Liver (tissue), 9 donors: ENCODE measurements around the gene EDN1. TPM values are rescaled to one million over a fixed set of nuclear protein-coding genes. Genes with fewer than 3 reads are reported as not detected.

ENCODE experiments used
- DNase-seq: peaks from one replicate; pipeline ENCODE4 v3.0.0-alpha.2; 2017; ENCODE audit warnings: low spot score
- H3K27ac ChIP-seq, 2 donors: one replicate each; pipeline ENCODE4 v1.7.0; 2013; ENCODE audit warnings: inconsistent platforms in 2 of 2, low read length in 2 of 2, control low read depth in 1 of 2, low read depth in 1 of 2, mild to moderate bottlenecking in 1 of 2
- H3K27me3 ChIP-seq, 4 donors: one replicate each; pipeline versions ENCODE4 v1.6.1 to v1.7.0; 2013; ENCODE audit warnings: low read length in 3 of 4, inconsistent platforms in 1 of 4, mild to moderate bottlenecking in 1 of 4, moderate library complexity in 1 of 4; ENCODE audit not compliant: control insufficient read depth in 4 of 4, insufficient read depth in 4 of 4
- H3K36me3 ChIP-seq, 4 donors: one replicate each; pipeline versions ENCODE4 v1.6.1 to v1.7.0; 2013; ENCODE audit warnings: low read length in 3 of 4, mild to moderate bottlenecking in 3 of 4, low read depth in 1 of 4, moderate library complexity in 1 of 4; ENCODE audit not compliant: control insufficient read depth in 4 of 4, insufficient read depth in 3 of 4
- H3K4me1 ChIP-seq, 4 donors: one replicate each; pipeline versions ENCODE4 v1.6.1 to v1.7.0; 2013; ENCODE audit warnings: low read length in 3 of 4, mild to moderate bottlenecking in 3 of 4, moderate library complexity in 1 of 4; ENCODE audit not compliant: control insufficient read depth in 4 of 4, insufficient read depth in 4 of 4
- H3K4me3 ChIP-seq, 3 donors: one replicate each; pipeline versions ENCODE4 v1.6.1 to v1.7.0; 2013; ENCODE audit warnings: low read length in 3 of 3, control low read depth in 1 of 3, low read depth in 1 of 3, mild to moderate bottlenecking in 1 of 3
- H3K9ac ChIP-seq, 2 donors: one replicate each; pipeline ENCODE4 v1.7.0; 2013; ENCODE audit warnings: low read length in 2 of 2, mild to moderate bottlenecking in 2 of 2, moderate library complexity in 2 of 2, control low read depth in 1 of 2, low read depth in 1 of 2
- H3K9me3 ChIP-seq, 4 donors: one replicate each; pipeline versions ENCODE4 v1.6.1 to v1.7.0; 2013; ENCODE audit warnings: low read length in 3 of 4; ENCODE audit not compliant: control insufficient read depth in 4 of 4
- ATF3 ChIP-seq: IDR thresholded peaks from 2 replicates; pipeline ENCODE4 v1.6.1; 2016; ENCODE audit warnings: antibody characterized with exemption
- CTCF ChIP-seq: fragments of 150-350 bp; IDR thresholded peaks from 2 replicates; pipeline ENCODE4 v1.5.1; 2017; ENCODE audit warnings: improper control_type of control experiment, low read depth, low read length; ENCODE audit not compliant: missing input control
- EGR1 ChIP-seq, 2 donors: IDR thresholded peaks; 2 replicates each; pipeline ENCODE4 v1.6.1; 2016 to 2018; ENCODE audit warnings: antibody characterized with exemption in 2 of 2, low read depth in 2 of 2
- FOXA1 ChIP-seq: IDR thresholded peaks from 2 replicates; pipeline ENCODE4 v1.6.1; 2016; ENCODE audit warnings: antibody characterized with exemption
- FOXA2 ChIP-seq: IDR thresholded peaks from 2 replicates; pipeline ENCODE4 v1.6.1; 2016; ENCODE audit warnings: antibody characterized with exemption
- GABPA ChIP-seq, 2 donors: IDR thresholded peaks in 1 of 2; conservative IDR thresholded peaks in 1 of 2; 2 replicates each; pipeline ENCODE4 v1.6.1; 2016; ENCODE audit warnings: antibody characterized with exemption in 2 of 2, mild to moderate bottlenecking in 1 of 2, moderate library complexity in 1 of 2
- HNF4A ChIP-seq, 2 donors: conservative IDR thresholded peaks; 2 replicates each; pipeline ENCODE4 v1.6.1; 2016; ENCODE audit warnings: antibody characterized with exemption in 2 of 2, mild to moderate bottlenecking in 2 of 2
- HNF4G ChIP-seq: IDR thresholded peaks from 2 replicates; pipeline ENCODE4 v1.6.1; 2016; ENCODE audit warnings: antibody characterized with exemption
- JUND ChIP-seq, 2 donors: IDR thresholded peaks; 2 replicates each; pipeline ENCODE4 v1.6.1; 2016; ENCODE audit warnings: antibody characterized with exemption in 2 of 2
- MAX ChIP-seq: IDR thresholded peaks from 2 replicates; pipeline ENCODE4 v1.6.1; 2016; ENCODE audit warnings: antibody characterized with exemption
- NR2F2 ChIP-seq: IDR thresholded peaks from 2 replicates; pipeline ENCODE4 v1.6.1; 2016; ENCODE audit warnings: antibody characterized with exemption
- RAD21 ChIP-seq, 2 donors: IDR thresholded peaks; 2 replicates each; pipeline ENCODE4 v1.6.1; 2016; ENCODE audit warnings: antibody characterized with exemption in 2 of 2, mild to moderate bottlenecking in 2 of 2
- REST ChIP-seq: IDR thresholded peaks from 2 replicates; pipeline ENCODE4 v1.6.1; 2016; ENCODE audit warnings: antibody characterized with exemption, mild to moderate bottlenecking
- RXRA ChIP-seq, 2 donors: IDR thresholded peaks; 2 replicates each; pipeline ENCODE4 v1.6.1; 2017 to 2018; ENCODE audit warnings: antibody characterized with exemption in 2 of 2, mild to moderate bottlenecking in 1 of 2
- SP1 ChIP-seq: IDR thresholded peaks from 2 replicates; pipeline ENCODE4 v1.6.1; 2018; ENCODE audit warnings: antibody characterized with exemption, mild to moderate bottlenecking
- TAF1 ChIP-seq: conservative IDR thresholded peaks from 2 replicates; pipeline ENCODE4 v1.6.1; 2016; ENCODE audit warnings: antibody characterized with exemption, mild to moderate bottlenecking
- YY1 ChIP-seq: IDR thresholded peaks from 2 replicates; pipeline ENCODE4 v1.6.1; 2016; ENCODE audit warnings: antibody characterized with exemption, mild to moderate bottlenecking
- ZBTB33 ChIP-seq: IDR thresholded peaks from 2 replicates; pipeline ENCODE4 v1.6.1; 2016; ENCODE audit warnings: antibody characterized with exemption
- WGBS: extraction: QIAGEN DNeasy Blood & Tissue Kit; methylation state at CpG from one replicate; pipeline ENCODE4 v1.1.7; 2013; 5-methylcytosine and 5-hydroxymethylcytosine counted together
- polyA plus RNA-seq, 2 donors: library from polyadenylated mRNA; stranded (reverse) in 1 of 2; unstranded in 1 of 2; fragments of 200-250 nt in 1 of 2; fragments of >200 nt in 1 of 2; fragmentation: Nextera tagmentation in 1 of 2; extraction: Ambion mirVana in 1 of 2; gene quantifications; one replicate each; pipeline versions ENCODE4 v1.2.1 to v1.2.3, GENCODE V29; 2013 to 2015
- total RNA-seq, 2 donors: library from RNA; depleted of rRNA; stranded (reverse); fragments of >200 nt; gene quantifications; one replicate each; pipeline ENCODE4 v1.2.3, GENCODE V29; 2014
- donor health status: healthy.
- donor health status: healthy.
- donor health status: healthy.
- donor health status: healthy.
- donor health status: healthy.

EDN1 gene
- total and polyA plus RNA-seq, 4 donors = 0.70 to 1.2 (median 1.0) TPM

GRCh38 chr6:12263403-12263802 is 26.8 kb upstream of the EDN1 start:
- no peak for DNase-seq
- Histone ChIP-seq H3K4me1 (no peaks in the 10 kb centered on the region), H3K9ac (no peak overlapping the region), H3K27me3 (no peaks in the 10 kb centered on the region), H3K27ac (no peak overlapping the region), H3K4me3 (no peak overlapping the region), H3K36me3 (no peaks in the 10 kb centered on the region), H3K9me3 (no peaks in the 10 kb centered on the region)
- WGBS = 73% methylated on average over 2 of the region's 2 CpGs
- TF ChIP-seq NR2F2 (no peak), EGR1 (IDR thresholded peaks at IDR 0.05; ENCODE audit: low read depth in 2 of 2) (no peak), GABPA (IDR thresholded peaks at IDR 0.05 in 1 of 2, conservative IDR thresholded peaks at IDR 0.05 in 1 of 2) (no peak), CTCF (no peak), REST (no peak), RXRA (IDR thresholded peaks at IDR 0.05) (no peak), YY1 (no peak), FOXA1 (no peak), RAD21 (IDR thresholded peaks at IDR 0.05) (no peak)

- WGBS = 91% methylated on average over 1 of the region's 1 CpG
These were observed 25.5 kb upstream of the EDN1 start for GRCh38 chr6:12264671-12265070.

More at GRCh38 chr6:12264671-12265070, 25.5 kb upstream of the EDN1 start:
- H3K27me3 ChIP-seq = no peaks in the 10 kb centered on the region
- H3K27ac ChIP-seq = no peak overlapping the region
- H3K9ac ChIP-seq = no peak overlapping the region
- no peaks in the 10 kb centered on the region for H3K4me1 ChIP-seq
- H3K9me3 ChIP-seq = no peaks in the 10 kb centered on the region
- TF ChIP-seq GABPA (IDR thresholded peaks at IDR 0.05 in 1 of 2, conservative IDR thresholded peaks at IDR 0.05 in 1 of 2) (no peak), YY1 (no peak), HNF4G (no peak), HNF4A (conservative IDR thresholded peaks at IDR 0.05) (no peak), ATF3 (no peak), FOXA2 (no peak), FOXA1 (no peak), REST (no peak), SP1 (no peak), JUND (IDR thresholded peaks at IDR 0.05) (no peak), RXRA (IDR thresholded peaks at IDR 0.05) (no peak), NR2F2 (no peak), TAF1 (no peak), RAD21 (IDR thresholded peaks at IDR 0.05) (no peak), ZBTB33 (no peak), CTCF (no peak), MAX (no peak), EGR1 (IDR thresholded peaks at IDR 0.05; ENCODE audit: low read depth in 2 of 2) (no peak)
- no peak for DNase-seq
- H3K4me3 ChIP-seq = no peak overlapping the region
- H3K36me3 ChIP-seq = no peaks in the 10 kb centered on the region
